Measurements from ENCODE around the gene PIGT. TPM values are rescaled to one million over a fixed set of nuclear protein-coding genes. Genes with fewer than 3 reads are reported as not detected.

The PIGT gene
- total RNA-seq, 1 experiment from 2014 or later: 73.9 TPM

- Mint-ChIP-seq H3K27ac (no peak overlapping the region), H3K27me3 (ENCODE audit: low read depth) (peaks cover 5% of the 10 kb centered on the region), H3K4me3 (no peak overlapping the region), H3K9me3 (no peaks in the 10 kb centered on the region), H3K4me1 (peaks cover 8 to 11% of the 10 kb centered on the region in 2 experiments), H3K36me3 (ENCODE audit: insufficient read depth in 1 of 3, low read depth in 3 of 3) (peaks cover 7 to 24% (median 15%) of the 10 kb centered on the region in 3 experiments; a peak in 6 of 7 replicates)
- H2BK12ac ChIP-seq (ENCODE audit: insufficient read length, low read depth, low read length): no peak overlapping the region
- no peak overlapping the region for H3K18ac ChIP-seq (ENCODE audit: insufficient read length, low read depth, low read length)
- H2BK5ac ChIP-seq (ENCODE audit: insufficient read length, low read length): no peak overlapping the region
- no peak overlapping the region for H2AK5ac ChIP-seq (ENCODE audit: insufficient read length, low read length)
- no peak overlapping the region for H3K14ac ChIP-seq (ENCODE audit: insufficient read depth, low read length)
- no peak overlapping the region for H3K4ac ChIP-seq (ENCODE audit: low read depth, low read length)
- no peak overlapping the region for H3K56ac ChIP-seq (ENCODE audit: insufficient read length, low read depth, low read length)
- H3T11ph ChIP-seq (ENCODE audit: low read length): no peak overlapping the region
- no peak overlapping the region for H3K27ac ChIP-seq (ENCODE audit: insufficient read length, low read depth, low read length)
- H3K4me2 ChIP-seq (ENCODE audit: insufficient read depth, insufficient read length, low read length): no peak overlapping the region
- no peaks in the 10 kb centered on the region; the same call in 1 of the 2 replicates for H3K4me1 ChIP-seq (ENCODE audit: insufficient read depth, low read length)
- H2BK120ac ChIP-seq (ENCODE audit: low read depth, low read length, poor library complexity, severe bottlenecking): no peak overlapping the region
- peaks cover 7% of the 10 kb centered on the region for H3K23me2 ChIP-seq (ENCODE audit: insufficient read length, low read depth, low read length, poor library complexity, severe bottlenecking)
- no peak for TF ChIP-seq CTCF (conservative IDR thresholded peaks at IDR 0.05)
- no peaks in the 10 kb centered on the region for H3K79me1 ChIP-seq (ENCODE audit: insufficient read depth, low read depth, low read length, poor library complexity, severe bottlenecking)
- H4K91ac ChIP-seq (ENCODE audit: insufficient read length, low read depth, low read length): no peak overlapping the region
- no peaks in the 10 kb centered on the region for H3K9me3 ChIP-seq (ENCODE audit: control insufficient read depth, low read depth, low read length)
- no peak overlapping the region for H4K8ac ChIP-seq (replicated peaks; ENCODE audit: insufficient read length, low read depth, low read length)
- no peak overlapping the region for H2AFZ ChIP-seq (ENCODE audit: low read length)
- no peak for DNase-seq
- H3K9ac ChIP-seq (ENCODE audit: extremely low read depth, insufficient read length, low read length): no peak overlapping the region
- H4K5ac ChIP-seq (ENCODE audit: insufficient read length, low read depth, low read length): no peak overlapping the region
- H2BK15ac ChIP-seq (ENCODE audit: low read depth, low read length): no peak overlapping the region
- WGBS (ENCODE audit: extremely low coverage, insufficient read length, low lambda C conversion rate): no CpG with 5 or more reads among the region's 3 CpGs
- H4K20me1 ChIP-seq (ENCODE audit: control insufficient read depth, insufficient read depth, insufficient read length): no peaks in the 10 kb centered on the region
- no peak overlapping the region for H2BK20ac ChIP-seq (ENCODE audit: low read depth, low read length, poor library complexity, severe bottlenecking)
- no peaks in the 10 kb centered on the region for H3K27me3 ChIP-seq (ENCODE audit: insufficient read depth, low read length)
- peaks cover 2% of the 10 kb centered on the region; the same call in 1 of the 2 replicates for H3K79me2 ChIP-seq (ENCODE audit: insufficient read depth, low read length)
- H3K23ac ChIP-seq (ENCODE audit: insufficient read length, low read depth, low read length): no peak overlapping the region
Observed at GRCh38 chr20:45413479-45413878, 2.5 kb upstream of the PIGT start.

Data from H9 (cell line).